Transverse colon (tissue), 4 donors: ENCODE data around the gene SBF2. TPM values are rescaled to one million over a fixed set of nuclear protein-coding genes. Genes with fewer than 3 reads are reported as not detected.
"Not testable (repeated sequence)": the region's sequence is repeated elsewhere in the genome, so short reads cannot be mapped to it uniquely, and the experiment has no call there.

Experiments used
- DNase-seq: peaks from one replicate; pipeline ENCODE4 v3.0.0-alpha.2; 2019
- H3K27ac ChIP-seq, 4 donors: fragments of 200-600 bp; sonication (generic); 2 replicates each; pipeline ENCODE4 v1.5.1; 2016 to 2018; ENCODE audit warnings: inconsistent platforms in 4 of 4
- H3K27me3 ChIP-seq: fragments of 200-600 bp; sonication (generic); 2 replicates; pipeline ENCODE4 v1.5.1; 2017; ENCODE audit warnings: inconsistent platforms
- H3K36me3 ChIP-seq, 4 donors: fragments of 200-600 bp; sonication (generic); 2 replicates each; pipeline ENCODE4 v1.5.1; 2017 to 2019; ENCODE audit warnings: inconsistent platforms in 4 of 4
- H3K4me1 ChIP-seq, 4 donors: fragments of 200-600 bp; sonication (generic); 2 replicates each; pipeline ENCODE4 v1.5.1; 2017 to 2020; ENCODE audit warnings: inconsistent platforms in 4 of 4
- H3K4me3 ChIP-seq, 4 donors: fragments of 200-600 bp; sonication (generic); 1 replicate in 1 of 4; 2 replicates in 3 of 4; pipeline versions ENCODE4 v1.5.1 to v1.6.1; 2017 to 2019; ENCODE audit warnings: inconsistent platforms in 4 of 4
- H3K9me3 ChIP-seq, 2 donors: fragments of 200-600 bp; sonication (generic); 2 replicates each; pipeline ENCODE4 v1.5.1; 2017 to 2019; ENCODE audit warnings: inconsistent platforms in 2 of 2
- CTCF ChIP-seq, 5 experiments: fragments of 200-600 bp in 3 of 5; fragments of 450-650 bp in 2 of 5; sonication (generic) in 3 of 5; IDR thresholded peaks; 1 replicate in 2 of 5; 2 replicates in 3 of 5; pipeline ENCODE4 v1.5.1; 2016 to 2017; ENCODE audit warnings: antibody characterized with exemption in 5 of 5, inconsistent platforms in 3 of 5, mild to moderate bottlenecking in 2 of 5, moderate library complexity in 1 of 5
- EP300 ChIP-seq: sonication (generic); formaldehyde crosslinking; IDR thresholded peaks from one replicate; pipeline ENCODE4 v1.6.1; 2017; ENCODE audit warnings: antibody characterized with exemption, low read depth
- POLR2A ChIP-seq: fragments of 450-650 bp; IDR thresholded peaks from one replicate; pipeline ENCODE4 v1.6.1; 2016; ENCODE audit warnings: antibody characterized with exemption, mild to moderate bottlenecking, moderate library complexity
- POLR2AphosphoS5 ChIP-seq, 3 donors: sonication (generic); formaldehyde crosslinking; IDR thresholded peaks; one replicate each; pipeline ENCODE4 v1.6.1; 2016; ENCODE audit warnings: antibody characterized with exemption in 3 of 3
- WGBS, 2 donors: methylation state at CpG; one replicate each; pipeline ENCODE4 v1.1.5; 2018; ENCODE audit warnings: low coverage in 1 of 2; 5-methylcytosine and 5-hydroxymethylcytosine counted together
- in situ Hi-C, 4 donors: fragments of 200-750 bp; cut with MboI; loops; one replicate each; pipeline versions ENCODE4 v1.15.0 to v1.15.1; 2017; ENCODE audit warnings: low sequenced_read_pairs in 3 of 4, low pct_ligation_motif_present in 1 of 4, low pct_unique_long_range_greater_than_20kb in 1 of 4
- intact Hi-C: fragments of 100-400 bp; cut with DNase I; formaldehyde crosslinking; loops from one replicate; pipeline ENCODE4 v1.15.1; 2023; ENCODE audit warnings: low total_unique reads
- total RNA-seq, 4 donors: library from RNA; depleted of rRNA; stranded (reverse); fragments of >200 nt; gene quantifications; one replicate each; pipeline ENCODE4 v1.1.0, GENCODE V29; 2016

Gene SBF2
- total RNA-seq, 4 donors from 2014 or later: 46.4 to 71.0 (median 54.8) TPM

- in situ Hi-C loops (no loop called here), intact Hi-C loops (no loop called here)
- DNase-seq: no peak
- Histone ChIP-seq H3K27me3 (no peaks in the 10 kb centered on the region), H3K36me3 (no peaks in the 10 kb centered on the region), H3K9me3 (no peaks in the 10 kb centered on the region), H3K27ac (no peak overlapping the region), H3K4me1 (no peaks in the 10 kb centered on the region), H3K4me3 (no peak overlapping the region)
- WGBS, 2 donors: 79 to 88% methylated on average over 1 of the region's 1 CpG
- TF ChIP-seq POLR2AphosphoS5 (IDR thresholded peaks at IDR 0.05): no peak
- no peak for TF ChIP-seq POLR2A
- TF ChIP-seq CTCF (IDR thresholded peaks at IDR 0.05): no peak
- no peak for TF ChIP-seq EP300
These were observed 289.4 kb downstream of the SBF2 start for GRCh38 chr11:10004526-10005113.

GRCh38 chr11:10002221-10002620, 291.8 kb downstream of the SBF2 start:
- H3K36me3 ChIP-seq: peaks cover 0 to 9% (median 0%) of the 10 kb centered on the region in 4 donors
- DNase-seq: no peak
- H3K9me3 ChIP-seq: no peaks in the 10 kb centered on the region
- TF ChIP-seq EP300 (no peak), POLR2AphosphoS5 (IDR thresholded peaks at IDR 0.05) (no peak), POLR2A (no peak), CTCF (IDR thresholded peaks at IDR 0.05) (no peak)
- H3K27me3 ChIP-seq: no peaks in the 10 kb centered on the region
- WGBS, 2 donors: 97 to 100% methylated on average over 1 of the region's 1 CpG
- H3K4me3 ChIP-seq: no peak overlapping the region
- intact Hi-C loops (no loop called here), in situ Hi-C loops (no loop called here)
- no peaks in the 10 kb centered on the region for H3K4me1 ChIP-seq
- no peak overlapping the region for H3K27ac ChIP-seq

GRCh38 chr11:9992306-9992705, 301.7 kb downstream of the SBF2 start:
- peaks cover 0 to 21% (median 8%) of the 10 kb centered on the region in 4 donors for H3K36me3 ChIP-seq
- no peaks in the 10 kb centered on the region for H3K27me3 ChIP-seq
- no peaks in the 10 kb centered on the region for H3K9me3 ChIP-seq
- no peak for DNase-seq
- 87 to 96% methylated on average over 3 of the region's 3 CpGs for WGBS, 2 donors
- TF ChIP-seq POLR2A (no peak), POLR2AphosphoS5 (IDR thresholded peaks at IDR 0.05) (no peak), CTCF (IDR thresholded peaks at IDR 0.05) (no peak), EP300 (no peak)
- H3K27ac ChIP-seq: no peak overlapping the region
- intact Hi-C loops (no loop called here), in situ Hi-C loops (no loop called here)
- H3K4me3 ChIP-seq: no peak overlapping the region
- no peaks in the 10 kb centered on the region for H3K4me1 ChIP-seq

- in situ Hi-C loops: no loop called here
- H3K4me1 ChIP-seq: no peaks in the 10 kb centered on the region
- 64 to 66% methylated on average over 4 of the region's 4 CpGs for WGBS, 2 donors
- no peaks in the 10 kb centered on the region for H3K9me3 ChIP-seq
- H3K4me3 ChIP-seq: no peak overlapping the region
- DNase-seq: no peak
- TF ChIP-seq EP300 (no peak), POLR2AphosphoS5 (IDR thresholded peaks at IDR 0.05) (no peak), POLR2A (no peak), CTCF (IDR thresholded peaks at IDR 0.05) (no peak)
- no peak overlapping the region for H3K27ac ChIP-seq
- H3K27me3 ChIP-seq: no peaks in the 10 kb centered on the region
- intact Hi-C loops: no loop called here
- H3K36me3 ChIP-seq: peaks cover 0 to 23% (median 8%) of the 10 kb centered on the region in 4 donors
These were observed 303.6 kb downstream of the SBF2 start for GRCh38 chr11:9990221-9990973.

GRCh38 chr11:9987303-9987702, 306.7 kb downstream of the SBF2 start:
- H3K9me3 ChIP-seq, DNase-seq, H3K27me3 ChIP-seq, H3K27ac ChIP-seq, intact Hi-C loops, in situ Hi-C loops, H3K4me1 ChIP-seq, H3K4me3 ChIP-seq: not testable (repeated sequence)
- 67 to 100% methylated on average over 1 to 4 of the region's 4 CpGs for WGBS, 2 donors
- H3K36me3 ChIP-seq: peaks cover 0 to 23% (median 8%) of the 10 kb centered on the region in 4 donors
